Measurements from ENCODE around the gene UACA. TPM values are rescaled to one million over a fixed set of nuclear protein-coding genes. Genes with fewer than 3 reads are reported as not detected.
"Not testable (repeated sequence)": the region's sequence is repeated elsewhere in the genome, so short reads cannot be mapped to it uniquely, and the experiment has no call there.

UACA gene
- total RNA-seq, 4 donors from 2014 or later: 36.1 to 158 (median 47.3) TPM

- TF ChIP-seq CTCF (IDR thresholded peaks at IDR 0.05): no peak
- peak; percentile 68 for DNase-seq (ENCODE audit: low spot score)
- ATAC-seq (ENCODE audit: low FRiP score): peak; percentile 83
Observed at GRCh38 chr15:70741107-70741531, 22.2 kb downstream of the UACA start.

- not testable (repeated sequence) for DNase-seq (ENCODE audit: low spot score); ATAC-seq (ENCODE audit: low FRiP score)
Observed at GRCh38 chr15:70735040-70735439, 28.3 kb downstream of the UACA start.

GRCh38 chr15:70729164-70729563 is 34.2 kb downstream of the UACA start:
- DNase-seq (ENCODE audit: low spot score) (no peak), ATAC-seq (ENCODE audit: low FRiP score) (no peak)
- no peak for TF ChIP-seq CTCF (IDR thresholded peaks at IDR 0.05)

GRCh38 chr15:70726753-70727152 is 36.6 kb downstream of the UACA start:
- ATAC-seq (ENCODE audit: low FRiP score) (no peak), DNase-seq (ENCODE audit: low spot score) (no peak)
- no peak for TF ChIP-seq CTCF (IDR thresholded peaks at IDR 0.05)

GRCh38 chr15:70723927-70724326 is 39.4 kb downstream of the UACA start:
- ATAC-seq (ENCODE audit: low FRiP score): no peak

GRCh38 chr15:70723122-70723422 is 40.3 kb downstream of the UACA start:
- TF ChIP-seq CTCF (IDR thresholded peaks at IDR 0.05): no peak
- no peak for DNase-seq (ENCODE audit: low spot score)
- ATAC-seq (ENCODE audit: low FRiP score): no peak

More at GRCh38 chr15:70723927-70724326, 39.4 kb downstream of the UACA start:
- TF ChIP-seq CTCF (IDR thresholded peaks at IDR 0.05): no peak
- DNase-seq (ENCODE audit: low spot score): no peak

- ATAC-seq (ENCODE audit: low FRiP score) (no peak), DNase-seq (ENCODE audit: low spot score) (no peak)
- TF ChIP-seq CTCF (IDR thresholded peaks at IDR 0.05): peak in 1 of 3 donors; percentile 22
Observed at GRCh38 chr15:70722266-70723121, 40.9 kb downstream of the UACA start.
